ENCODE data around the gene HBEGF.

DNA sequence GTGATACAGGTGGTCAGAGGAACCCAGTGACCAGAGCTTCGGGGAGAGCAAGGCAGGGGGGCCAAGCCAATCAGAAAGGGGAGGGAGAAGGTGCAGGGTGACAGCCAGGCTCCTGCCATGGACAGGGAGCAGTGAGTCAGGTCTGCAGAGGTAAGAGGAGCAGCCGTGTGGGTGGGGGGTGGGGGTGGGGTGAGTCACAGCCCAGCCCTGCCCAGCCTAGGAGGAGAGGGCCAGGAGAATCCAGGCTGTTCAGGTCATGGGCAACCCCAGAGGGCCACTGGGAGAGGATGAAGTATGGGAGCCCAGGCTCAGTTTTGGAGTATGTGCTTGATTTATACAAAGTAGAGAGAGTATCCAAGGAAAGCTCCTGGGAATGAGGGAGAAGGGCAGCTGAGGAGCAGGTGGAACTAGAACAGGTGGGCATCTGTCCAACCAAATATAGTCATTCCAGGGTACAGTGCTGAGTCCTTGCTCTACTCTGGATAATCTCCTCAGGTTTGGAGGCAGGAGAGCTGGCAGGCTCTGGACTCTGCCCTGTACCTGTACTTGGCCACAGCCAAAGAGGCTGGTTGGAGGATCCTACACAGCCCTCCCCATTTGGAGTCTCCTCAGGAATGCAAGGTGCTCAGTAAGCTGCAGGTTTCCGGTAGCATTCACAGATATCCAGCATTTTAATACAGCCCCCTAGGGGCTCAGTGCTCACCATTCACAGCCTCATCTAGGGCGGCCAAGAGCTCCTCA, 1.6 kb downstream of the HBEGF start:
- TF ChIP-seq, protein P1, sequence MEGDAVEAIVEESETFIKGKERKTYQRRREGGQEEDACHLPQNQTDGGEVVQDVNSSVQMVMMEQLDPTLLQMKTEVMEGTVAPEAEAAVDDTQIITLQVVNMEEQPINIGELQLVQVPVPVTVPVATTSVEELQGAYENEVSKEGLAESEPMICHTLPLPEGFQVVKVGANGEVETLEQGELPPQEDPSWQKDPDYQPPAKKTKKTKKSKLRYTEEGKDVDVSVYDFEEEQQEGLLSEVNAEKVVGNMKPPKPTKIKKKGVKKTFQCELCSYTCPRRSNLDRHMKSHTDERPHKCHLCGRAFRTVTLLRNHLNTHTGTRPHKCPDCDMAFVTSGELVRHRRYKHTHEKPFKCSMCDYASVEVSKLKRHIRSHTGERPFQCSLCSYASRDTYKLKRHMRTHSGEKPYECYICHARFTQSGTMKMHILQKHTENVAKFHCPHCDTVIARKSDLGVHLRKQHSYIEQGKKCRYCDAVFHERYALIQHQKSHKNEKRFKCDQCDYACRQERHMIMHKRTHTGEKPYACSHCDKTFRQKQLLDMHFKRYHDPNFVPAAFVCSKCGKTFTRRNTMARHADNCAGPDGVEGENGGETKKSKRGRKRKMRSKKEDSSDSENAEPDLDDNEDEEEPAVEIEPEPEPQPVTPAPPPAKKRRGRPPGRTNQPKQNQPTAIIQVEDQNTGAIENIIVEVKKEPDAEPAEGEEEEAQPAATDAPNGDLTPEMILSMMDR (IDR thresholded peaks at IDR 0.05 in 2 of 3, conservative IDR thresholded peaks at IDR 0.05 in 1 of 3; ENCODE audit: borderline replicate concordance in 1 of 3, insufficient read depth in 1 of 3, low read depth in 2 of 3, low read length in 2 of 3) = 0 out of 6 replicates have a peak, but pooled peaks of 1 of the 3 experiments have one; percentile 6
- TF ChIP-seq POLR2A (IDR thresholded peaks at IDR 0.05; ENCODE audit: borderline replicate concordance, extremely low read depth, insufficient read depth, insufficient read length) (no peak), TCF7L2 (IDR thresholded peaks at IDR 0.05; ENCODE audit: borderline replicate concordance, extremely low read depth, insufficient read depth, insufficient read length) (no peak), YY1 (IDR thresholded peaks at IDR 0.05; ENCODE audit: extremely low read depth, insufficient replicate concordance, low read depth, low read length) (no peak), EZH2 (IDR thresholded peaks at IDR 0.05) (no peak), POLR2AphosphoS5 (IDR thresholded peaks at IDR 0.05; ENCODE audit: low read depth, low read length) (peak; percentile 25; the same call in 1 of the 2 replicates)
